G401.6 (cell line): ENCODE data around the gene FAM78A.

ENCODE experiments used
- FAIRE-seq: peaks from 2 replicates; lab custom pipeline; 2012; peaks lifted over from hg19 to GRCh38; lab: Jason Lieb, UNC

FAM78A gene

GRCh38 chr9:131302244-131303075, 26.1 kb upstream of the FAM78A start:
- FAIRE-seq = no peak

- no peak for FAIRE-seq
These were observed 24.1 kb upstream of the FAM78A start for GRCh38 chr9:131300444-131300843.

GRCh38 chr9:131299961-131300347, 23.6 kb upstream of the FAM78A start:
- no peak for FAIRE-seq

- no peak for FAIRE-seq
These were observed 23.1 kb upstream of the FAM78A start for GRCh38 chr9:131299346-131299960.

- FAIRE-seq = no peak
These were observed 22.5 kb upstream of the FAM78A start for GRCh38 chr9:131298816-131299215.

- no peak for FAIRE-seq
These were observed 22.0 kb upstream of the FAM78A start for GRCh38 chr9:131298341-131298740.

- FAIRE-seq = no peak
These were observed 21.6 kb upstream of the FAM78A start for GRCh38 chr9:131297903-131298302.

GRCh38 chr9:131296906-131297500, 20.7 kb upstream of the FAM78A start:
- no peak for FAIRE-seq

- FAIRE-seq = no peak
These were observed 20.1 kb upstream of the FAM78A start for GRCh38 chr9:131296460-131296859.

GRCh38 chr9:131292937-131293336, 16.6 kb upstream of the FAM78A start:
- FAIRE-seq = no peak

GRCh38 chr9:131291795-131292315, 15.5 kb upstream of the FAM78A start:
- no peak for FAIRE-seq

GRCh38 chr9:131290767-131291370, 14.6 kb upstream of the FAM78A start:
- FAIRE-seq = no peak

GRCh38 chr9:131290036-131290766, 13.9 kb upstream of the FAM78A start:
- FAIRE-seq = no peak

GRCh38 chr9:131289301-131290035, 13.2 kb upstream of the FAM78A start, which contains the start of gene PLPP7:
Gene PLPP7 (plus strand): TSS chr9:131289723. CDS start chr9:131289998, 275 bp downstream.
- FAIRE-seq = no peak

GRCh38 chr9:131288217-131288616, 11.9 kb upstream of the FAM78A start:
- FAIRE-seq = no peak

- no peak for FAIRE-seq
These were observed 11.0 kb upstream of the FAM78A start for GRCh38 chr9:131287359-131287758.

GRCh38 chr9:131284856-131285255, 8.5 kb upstream of the FAM78A start:
- no peak for FAIRE-seq

- no peak for FAIRE-seq
These were observed 6.5 kb upstream of the FAM78A start for GRCh38 chr9:131282688-131283422.

GRCh38 chr9:131282175-131282574, 5.9 kb upstream of the FAM78A start:
- no peak for FAIRE-seq

GRCh38 chr9:131281119-131281965, 5.0 kb upstream of the FAM78A start:
- FAIRE-seq = no peak
